ENCODE measurements around the gene PGAM4. TPM values are rescaled to one million over a fixed set of nuclear protein-coding genes. Genes with fewer than 3 reads are reported as not detected.

PGAM4 gene
- total RNA-seq, 2 experiments from 2014 or later = not detected

Other genes with a start within 250 kb of the PGAM4 start
- gene ATRX, start 183.4 kb downstream of the PGAM4 start, total RNA-seq = 10 to 100 TPM; 66.4 to 70.9 TPM
- gene MAGT1, start 74.2 kb downstream of the PGAM4 start, total RNA-seq = 10 to 100 TPM; 51.4 to 51.7 TPM
- 100 to 1,000 TPM; 244 to 298 TPM for gene COX7B, start 70.2 kb downstream of the PGAM4 start, total RNA-seq
- gene ATP7A, start 58.9 kb downstream of the PGAM4 start, total RNA-seq = 10 to 100 TPM; 11.9 to 13.3 TPM
- 100 to 1,000 TPM; 682 to 705 TPM for gene PGK1, start 134.6 kb upstream of the PGAM4 start, total RNA-seq
- 10 to 100 TPM; 24.0 to 25.6 TPM for gene TAF9B, start 170.0 kb upstream of the PGAM4 start, total RNA-seq

All from activated CD4-positive, alpha-beta T cell treated with anti-CD3 and anti-CD28 coated beads, Interleukin-2, amount 10 ng/mL, durations not matched to agents 7 days and 5 days (primary cell).